Measurements from ENCODE around the gene TCTN1.
"Not testable (repeated sequence)": the region's sequence is repeated elsewhere in the genome, so short reads cannot be mapped to it uniquely, and the experiment has no call there.

Gene TCTN1

GRCh38 chr12:110579535-110580253, 34.2 kb upstream of the TCTN1 start:
- no peak for DNase-seq (ENCODE audit: extremely low spot score)
- ChIA-PET POLR2A (no interaction called here), CTCF (interaction anchor here (0.8 to 2.5 kb wide), 8 partner anchors 11 to 267 kb away, joined by 3 to 12 read pairs (median 6); partner anchors contain the start of genes ARPC3 and CCDC63)
- TF ChIP-seq, protein P1, sequence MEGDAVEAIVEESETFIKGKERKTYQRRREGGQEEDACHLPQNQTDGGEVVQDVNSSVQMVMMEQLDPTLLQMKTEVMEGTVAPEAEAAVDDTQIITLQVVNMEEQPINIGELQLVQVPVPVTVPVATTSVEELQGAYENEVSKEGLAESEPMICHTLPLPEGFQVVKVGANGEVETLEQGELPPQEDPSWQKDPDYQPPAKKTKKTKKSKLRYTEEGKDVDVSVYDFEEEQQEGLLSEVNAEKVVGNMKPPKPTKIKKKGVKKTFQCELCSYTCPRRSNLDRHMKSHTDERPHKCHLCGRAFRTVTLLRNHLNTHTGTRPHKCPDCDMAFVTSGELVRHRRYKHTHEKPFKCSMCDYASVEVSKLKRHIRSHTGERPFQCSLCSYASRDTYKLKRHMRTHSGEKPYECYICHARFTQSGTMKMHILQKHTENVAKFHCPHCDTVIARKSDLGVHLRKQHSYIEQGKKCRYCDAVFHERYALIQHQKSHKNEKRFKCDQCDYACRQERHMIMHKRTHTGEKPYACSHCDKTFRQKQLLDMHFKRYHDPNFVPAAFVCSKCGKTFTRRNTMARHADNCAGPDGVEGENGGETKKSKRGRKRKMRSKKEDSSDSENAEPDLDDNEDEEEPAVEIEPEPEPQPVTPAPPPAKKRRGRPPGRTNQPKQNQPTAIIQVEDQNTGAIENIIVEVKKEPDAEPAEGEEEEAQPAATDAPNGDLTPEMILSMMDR (IDR thresholded peaks at IDR 0.05; ENCODE audit: control extremely low read depth, extremely low read depth, low read depth, missing control alignments): no peak

GRCh38 chr12:110581931-110582275, 32.0 kb upstream of the TCTN1 start:
- CTCF ChIA-PET: interaction anchor here (1.9 to 2.5 kb wide), 2 partner anchors 18 to 132 kb away, joined by 5 to 12 read pairs; partner anchors contain the start of gene ARPC3
- TF ChIP-seq, protein P1 (IDR thresholded peaks at IDR 0.05; ENCODE audit: control extremely low read depth, extremely low read depth, low read depth, missing control alignments): no peak
- no peak for DNase-seq (ENCODE audit: extremely low spot score)
- POLR2A ChIA-PET: no interaction called here

- TF ChIP-seq, protein P1 (IDR thresholded peaks at IDR 0.05; ENCODE audit: control extremely low read depth, extremely low read depth, low read depth, missing control alignments): no peak
- ChIA-PET POLR2A (no interaction called here), CTCF (no interaction called here)
- DNase-seq (ENCODE audit: extremely low spot score): peak; percentile 59
Measured at GRCh38 chr12:110582276-110583136, 31.4 kb upstream of the TCTN1 start.

DNA sequence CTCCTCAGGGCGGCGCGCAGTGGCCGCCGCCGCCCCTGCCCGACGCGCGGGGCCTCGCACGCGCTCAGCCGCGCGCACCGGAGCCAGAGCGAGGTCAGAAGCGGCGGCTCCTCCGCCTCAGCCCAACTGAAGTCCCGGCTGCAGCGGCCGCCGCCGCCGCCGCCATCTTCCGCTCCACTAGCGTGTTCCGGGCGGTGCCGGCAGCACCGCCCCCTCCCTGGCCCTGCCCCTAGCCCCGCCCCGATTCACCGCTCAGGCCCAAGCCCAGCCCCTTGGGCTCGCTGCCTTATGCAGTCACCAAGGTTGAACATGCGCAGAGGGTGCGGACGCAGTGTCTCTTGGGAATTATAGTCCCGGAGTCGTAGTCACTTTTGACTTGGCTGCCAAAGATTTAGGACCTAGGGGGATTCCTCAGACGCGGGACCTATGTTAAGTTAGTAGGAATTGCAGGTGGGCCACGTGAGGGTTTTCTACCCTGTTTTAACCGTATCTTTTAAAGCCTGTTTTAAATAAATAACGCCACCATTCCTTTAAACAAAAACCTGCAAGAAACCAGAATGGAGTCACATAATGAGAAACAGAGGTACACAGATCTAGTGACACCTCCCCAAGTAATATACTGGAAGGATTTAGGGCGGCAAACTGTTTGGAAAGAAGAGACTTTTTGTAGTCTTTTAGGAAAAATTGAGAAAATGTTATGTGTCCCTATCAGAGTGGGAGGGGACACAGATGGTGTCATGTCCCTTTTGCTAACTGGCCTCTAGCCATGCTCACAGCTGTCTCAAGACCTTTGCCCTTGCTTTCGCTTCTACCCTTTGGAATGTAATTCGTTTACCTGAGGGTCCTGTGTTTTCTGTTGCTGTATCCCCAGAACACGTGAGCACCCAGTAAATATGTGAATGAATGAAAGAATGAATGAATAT, 30.5 kb upstream of the TCTN1 start, which contains the start of gene PPTC7:
Gene PPTC7 (minus strand): TSS at position 182 of the 923 bp plus-strand sequence. CDS start 287 bp downstream, outside the sequence.
- peak; percentile 94 for DNase-seq (ENCODE audit: extremely low spot score)
- TF ChIP-seq, protein P1 (IDR thresholded peaks at IDR 0.05; ENCODE audit: control extremely low read depth, extremely low read depth, low read depth, missing control alignments): no peak
- CTCF ChIA-PET: interaction anchor here (3.4 kb wide), 1 partner anchor 18 kb away, joined by 22 read pairs; no protein-coding TSS in a partner anchor
- POLR2A ChIA-PET: no interaction called here

DNA sequence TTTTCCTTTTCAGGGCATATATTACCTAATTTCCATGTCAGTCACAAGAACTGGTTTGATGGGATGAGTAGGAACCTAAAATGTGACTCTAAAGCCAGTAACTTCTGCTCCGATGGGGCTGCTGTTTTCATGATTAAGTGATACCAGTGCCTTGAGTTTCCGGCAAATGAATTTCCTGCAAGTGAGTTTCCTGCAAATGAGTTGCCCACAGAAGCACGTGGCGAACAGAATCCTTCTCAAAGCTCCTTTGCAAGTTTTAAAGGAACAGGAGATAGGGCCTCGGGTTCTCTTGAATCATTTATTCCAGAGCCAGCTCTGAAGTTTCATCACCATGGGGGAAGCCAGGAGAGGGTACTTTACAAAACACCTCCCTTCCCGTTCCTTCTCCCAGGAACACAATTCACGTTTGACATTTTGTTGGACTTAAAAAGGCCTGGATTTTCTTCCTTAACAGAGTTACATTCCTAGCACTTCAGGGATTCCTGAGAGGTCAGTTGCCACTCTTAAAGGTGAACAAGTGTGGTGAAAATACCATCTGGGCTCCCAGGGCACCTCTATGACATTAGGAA, 28.6 kb upstream of the TCTN1 start:
- TF ChIP-seq, protein P1 (IDR thresholded peaks at IDR 0.05; ENCODE audit: control extremely low read depth, extremely low read depth, low read depth, missing control alignments): no peak
- no peak for DNase-seq (ENCODE audit: extremely low spot score)
- POLR2A ChIA-PET: interaction anchor here (1.2 kb wide), 1 partner anchor 126 kb away, joined by 4 read pairs; no protein-coding TSS in a partner anchor
- CTCF ChIA-PET: interaction anchor here (1.4 to 3.4 kb wide), 5 partner anchors 13 to 135 kb away, joined by 5 to 22 read pairs (median 5); partner anchors contain the start of genes ARPC3 and FAM216A

GRCh38 chr12:110587102-110587501, 26.8 kb upstream of the TCTN1 start:
- CTCF ChIA-PET: interaction anchor here (1.0 to 8.0 kb wide), 4 partner anchors 14 to 74 kb away, joined by 3 to 74 read pairs (median 14); no protein-coding TSS in a partner anchor
- POLR2A ChIA-PET; DNase-seq (ENCODE audit: extremely low spot score): not testable (repeated sequence)
